ENCODE results near the gene SOX6.

The SOX6 gene

DNA sequence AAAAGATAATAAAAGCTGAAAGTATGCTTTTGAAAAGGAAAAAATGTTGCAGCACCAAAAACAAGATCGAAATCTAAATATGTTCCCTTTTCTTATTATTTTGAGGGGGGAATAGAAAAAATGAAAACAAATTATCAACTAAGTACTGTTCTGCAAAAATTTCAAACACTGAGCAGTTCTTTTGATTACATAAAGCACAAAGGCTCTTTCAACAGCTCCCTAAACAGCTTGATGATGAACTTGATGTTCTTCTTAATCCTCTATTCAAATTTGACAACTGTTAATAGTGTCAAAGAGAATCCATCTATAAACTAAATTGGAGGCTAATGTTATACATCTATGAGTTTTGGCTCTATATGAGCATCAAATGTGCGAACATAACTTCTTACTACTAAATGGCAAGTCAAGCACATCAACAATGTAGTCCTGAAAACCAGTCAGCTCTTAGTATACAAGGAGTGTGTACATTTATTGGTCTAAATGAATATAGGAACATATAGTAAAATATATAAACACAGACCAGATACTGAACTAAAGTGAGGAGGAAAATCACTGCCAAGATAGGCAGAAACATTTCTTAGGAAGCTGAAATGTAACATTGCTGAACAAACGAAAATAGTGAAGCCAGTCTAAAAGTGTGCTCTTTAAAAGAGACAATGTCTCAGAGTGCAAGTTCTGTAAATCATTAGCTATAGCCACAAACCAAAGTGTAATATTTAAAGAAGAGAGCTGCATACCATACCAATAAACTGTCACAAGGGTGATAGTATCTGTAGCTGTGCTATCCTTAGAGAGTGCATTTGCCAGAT lies 94.3 kb downstream of the SOX6 start:
- no peaks in the 10 kb centered on the region for H3K27me3 ChIP-seq (ENCODE audit: insufficient read depth, low read length)
- no peaks in the 10 kb centered on the region for H3K79me2 ChIP-seq (ENCODE audit: insufficient read depth, low read length)
- H3K9me3 ChIP-seq (ENCODE audit: low read length) = no peaks in the 10 kb centered on the region
- no peak overlapping the region for H3K27ac ChIP-seq (ENCODE audit: low read depth, low read length, poor library complexity, severe bottlenecking)
- H3K4me3 ChIP-seq (ENCODE audit: low read depth, low read length, poor library complexity, severe bottlenecking) = no peak overlapping the region
- no peak for TF ChIP-seq EZH2 (IDR thresholded peaks at IDR 0.05; ENCODE audit: borderline replicate concordance, low read length)
- TF ChIP-seq, protein P1, sequence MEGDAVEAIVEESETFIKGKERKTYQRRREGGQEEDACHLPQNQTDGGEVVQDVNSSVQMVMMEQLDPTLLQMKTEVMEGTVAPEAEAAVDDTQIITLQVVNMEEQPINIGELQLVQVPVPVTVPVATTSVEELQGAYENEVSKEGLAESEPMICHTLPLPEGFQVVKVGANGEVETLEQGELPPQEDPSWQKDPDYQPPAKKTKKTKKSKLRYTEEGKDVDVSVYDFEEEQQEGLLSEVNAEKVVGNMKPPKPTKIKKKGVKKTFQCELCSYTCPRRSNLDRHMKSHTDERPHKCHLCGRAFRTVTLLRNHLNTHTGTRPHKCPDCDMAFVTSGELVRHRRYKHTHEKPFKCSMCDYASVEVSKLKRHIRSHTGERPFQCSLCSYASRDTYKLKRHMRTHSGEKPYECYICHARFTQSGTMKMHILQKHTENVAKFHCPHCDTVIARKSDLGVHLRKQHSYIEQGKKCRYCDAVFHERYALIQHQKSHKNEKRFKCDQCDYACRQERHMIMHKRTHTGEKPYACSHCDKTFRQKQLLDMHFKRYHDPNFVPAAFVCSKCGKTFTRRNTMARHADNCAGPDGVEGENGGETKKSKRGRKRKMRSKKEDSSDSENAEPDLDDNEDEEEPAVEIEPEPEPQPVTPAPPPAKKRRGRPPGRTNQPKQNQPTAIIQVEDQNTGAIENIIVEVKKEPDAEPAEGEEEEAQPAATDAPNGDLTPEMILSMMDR (IDR thresholded peaks at IDR 0.05; ENCODE audit: low read length) = no peak
- H3F3A ChIP-seq (ENCODE audit: insufficient read depth, low read length) = no peaks in the 10 kb centered on the region
- H3K36me3 ChIP-seq (ENCODE audit: insufficient read depth, low read length) = no peaks in the 10 kb centered on the region
- no peaks in the 10 kb centered on the region for H3K9me2 ChIP-seq (ENCODE audit: low read depth, low read length)
- H4K20me1 ChIP-seq (ENCODE audit: insufficient read depth, low read length) = no peaks in the 10 kb centered on the region
- no peak overlapping the region for H3K9ac ChIP-seq (ENCODE audit: low read length)
- no peak overlapping the region for H2AFZ ChIP-seq (ENCODE audit: low read length)
- H3K4me2 ChIP-seq (ENCODE audit: low read length) = no peak overlapping the region
- H3K4me1 ChIP-seq (ENCODE audit: insufficient read depth, low read length, severe bottlenecking) = no peaks in the 10 kb centered on the region

DNA sequence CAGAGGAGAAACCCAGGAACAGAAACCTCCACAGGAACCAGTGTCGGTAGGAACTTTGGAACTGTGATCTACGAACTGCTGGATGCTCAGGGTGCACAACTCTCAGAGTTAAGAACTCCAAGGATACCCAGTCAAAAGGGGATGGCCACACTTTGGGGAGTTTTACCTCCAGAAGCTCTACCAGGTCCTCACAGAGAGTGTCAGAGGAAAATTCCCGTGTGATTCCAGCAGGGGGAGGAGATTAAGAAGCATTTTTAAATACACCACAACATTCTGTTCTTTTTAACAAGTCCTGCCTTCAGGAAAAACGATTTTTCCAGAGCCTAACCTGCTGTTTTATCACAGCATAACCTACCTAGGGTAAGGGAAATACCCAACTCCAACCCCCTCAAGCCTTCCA lies 104.0 kb downstream of the SOX6 start:
- TF ChIP-seq, protein P1 (IDR thresholded peaks at IDR 0.05; ENCODE audit: low read length) = no peak
- no peak for TF ChIP-seq EZH2 (IDR thresholded peaks at IDR 0.05; ENCODE audit: borderline replicate concordance, low read length)
- Histone ChIP-seq H2AFZ (ENCODE audit: low read length) (no peak overlapping the region), H3K79me2 (ENCODE audit: insufficient read depth, low read length) (no peaks in the 10 kb centered on the region), H3K36me3 (ENCODE audit: insufficient read depth, low read length) (no peaks in the 10 kb centered on the region), H4K20me1 (ENCODE audit: insufficient read depth, low read length) (no peaks in the 10 kb centered on the region), H3K4me2 (ENCODE audit: low read length) (no peak overlapping the region), H3F3A (ENCODE audit: insufficient read depth, low read length) (no peaks in the 10 kb centered on the region), H3K4me1 (ENCODE audit: insufficient read depth, low read length, severe bottlenecking) (no peaks in the 10 kb centered on the region), H3K9me3 (ENCODE audit: low read length) (no peaks in the 10 kb centered on the region), H3K4me3 (ENCODE audit: low read depth, low read length, poor library complexity, severe bottlenecking) (no peak overlapping the region), H3K9me2 (ENCODE audit: low read depth, low read length) (no peaks in the 10 kb centered on the region), H3K9ac (ENCODE audit: low read length) (no peak overlapping the region), H3K27me3 (ENCODE audit: insufficient read depth, low read length) (no peaks in the 10 kb centered on the region), H3K27ac (ENCODE audit: low read depth, low read length, poor library complexity, severe bottlenecking) (no peak overlapping the region)

DNA sequence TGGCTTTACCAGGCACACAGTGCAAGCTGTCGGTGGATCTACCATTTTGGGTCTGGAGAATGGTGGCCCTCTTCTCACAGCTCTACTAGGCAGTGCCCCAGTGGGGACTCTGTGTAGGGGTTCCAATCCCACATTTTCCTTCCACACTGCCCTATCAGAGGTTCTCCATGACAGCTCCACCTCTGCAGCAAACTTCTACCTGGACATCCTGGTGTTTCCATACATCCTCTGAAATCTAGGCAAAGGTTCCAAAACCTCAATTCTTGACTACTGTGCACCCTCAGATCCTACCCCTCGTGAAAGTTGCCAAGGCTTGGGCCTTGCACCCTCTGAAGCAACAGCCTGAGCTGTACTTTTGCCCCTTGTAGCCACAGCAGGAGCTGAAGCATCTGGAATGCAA lies 108.1 kb downstream of the SOX6 start:
- no peaks in the 10 kb centered on the region for H3K9me2 ChIP-seq (ENCODE audit: low read depth, low read length)
- H4K20me1 ChIP-seq (ENCODE audit: insufficient read depth, low read length) = no peaks in the 10 kb centered on the region
- H3K4me3 ChIP-seq (ENCODE audit: low read depth, low read length, poor library complexity, severe bottlenecking) = no peak overlapping the region
- H3K4me1 ChIP-seq (ENCODE audit: insufficient read depth, low read length, severe bottlenecking) = no peaks in the 10 kb centered on the region
- H3K36me3 ChIP-seq (ENCODE audit: insufficient read depth, low read length) = no peaks in the 10 kb centered on the region
- H3K9ac ChIP-seq (ENCODE audit: low read length) = no peak overlapping the region
- H3K27me3 ChIP-seq (ENCODE audit: insufficient read depth, low read length) = no peaks in the 10 kb centered on the region
- no peaks in the 10 kb centered on the region for H3K79me2 ChIP-seq (ENCODE audit: insufficient read depth, low read length)
- no peak overlapping the region for H2AFZ ChIP-seq (ENCODE audit: low read length)
- H3K9me3 ChIP-seq (ENCODE audit: low read length) = no peaks in the 10 kb centered on the region
- no peaks in the 10 kb centered on the region for H3F3A ChIP-seq (ENCODE audit: insufficient read depth, low read length)
- no peak overlapping the region for H3K4me2 ChIP-seq (ENCODE audit: low read length)
- no peak overlapping the region for H3K27ac ChIP-seq (ENCODE audit: low read depth, low read length, poor library complexity, severe bottlenecking)
- TF ChIP-seq EZH2 (IDR thresholded peaks at IDR 0.05; ENCODE audit: borderline replicate concordance, low read length) = no peak
- TF ChIP-seq, protein P1 (IDR thresholded peaks at IDR 0.05; ENCODE audit: low read length) = no peak
